HFFc6 (cell line): ENCODE measurements around the gene FUT1. TPM values are rescaled to one million over a fixed set of nuclear protein-coding genes. Genes with fewer than 3 reads are reported as not detected.

Experiments used
- DNase-seq: peaks from one replicate; pipeline ENCODE4 v3.0.0-alpha.2; 2018
- H3K27ac Mint-ChIP-seq: 2 replicates; pipeline ENCODE4 v1.8.0; 2020; ENCODE audit warnings: mild to moderate bottlenecking, mixed read lengths
- H3K27me3 Mint-ChIP-seq: 2 replicates; pipeline ENCODE4 v1.8.0; 2021; ENCODE audit warnings: mild to moderate bottlenecking, moderate library complexity, mixed read lengths; ENCODE audit not compliant: insufficient read depth
- H3K36me3 Mint-ChIP-seq: 2 replicates; pipeline ENCODE4 v1.8.0; 2021; ENCODE audit warnings: low read depth, mixed read lengths
- H3K4me1 Mint-ChIP-seq: 2 replicates; pipeline ENCODE4 v1.8.0; 2020; ENCODE audit warnings: low read depth, mixed read lengths
- H3K4me3 Mint-ChIP-seq: 2 replicates; pipeline ENCODE4 v1.8.0; 2020; ENCODE audit warnings: mild to moderate bottlenecking, moderate library complexity, mixed read lengths
- H3K9me3 Mint-ChIP-seq: 2 replicates; pipeline ENCODE4 v1.8.0; 2020; ENCODE audit warnings: mild to moderate bottlenecking, mixed read lengths
- CTCF ChIP-seq: fragments of 200-600 bp; sonication (generic); IDR thresholded peaks from 2 replicates; pipeline ENCODE4 v1.5.0; 2021; ENCODE audit warnings: antibody characterized with exemption, mild to moderate bottlenecking
- total RNA-seq, 6 experiments: library from RNA; stranded (reverse); fragmentation: NEBNext Ultra II Directional; extraction: Animal tissue kit (Norgen Biotek cat#: 25700); gene quantifications; 2 replicates in 1 of 6; 3 replicates in 5 of 6; pipeline ENCODE4 v1.2.3, GENCODE V29; 2021

Gene FUT1
- total RNA-seq, 6 experiments from 2014 or later, result 0.05 to 0.06 (median 0.05) TPM; not detected in 3

GRCh38 chr19:48728911-48729664, 23.4 kb downstream of the FUT1 start:
- H3K27ac Mint-ChIP-seq, result no peak overlapping the region
- no peak for DNase-seq

GRCh38 chr19:48726556-48726955, 25.9 kb downstream of the FUT1 start:
- peaks cover 7% of the 10 kb centered on the region for H3K36me3 Mint-ChIP-seq
- TF ChIP-seq CTCF, result no peak
- H3K4me1 Mint-ChIP-seq, result peaks cover 12% of the 10 kb centered on the region
- no peaks in the 10 kb centered on the region; the same call in 1 of the 2 replicates for H3K27me3 Mint-ChIP-seq
- H3K4me3 Mint-ChIP-seq, result no peak overlapping the region
- peaks cover 3% of the 10 kb centered on the region; the same call in 1 of the 2 replicates for H3K9me3 Mint-ChIP-seq
- no peak for DNase-seq
- no peak overlapping the region for H3K27ac Mint-ChIP-seq

More at GRCh38 chr19:48728911-48729664, 23.4 kb downstream of the FUT1 start:
- Mint-ChIP-seq H3K4me3 (no peak overlapping the region), H3K9me3 (peaks cover 3% of the 10 kb centered on the region; the same call in 1 of the 2 replicates), H3K36me3 (peaks cover 7% of the 10 kb centered on the region), H3K27me3 (peaks cover 8% of the 10 kb centered on the region), H3K4me1 (peaks cover 12% of the 10 kb centered on the region)
- no peak for TF ChIP-seq CTCF

GRCh38 chr19:48724796-48725753, 27.4 kb downstream of the FUT1 start:
- peak; percentile 78 for DNase-seq
- no peak for TF ChIP-seq CTCF
- Mint-ChIP-seq H3K27ac (peak overlapping the region; percentile 70), H3K27me3 (no peaks in the 10 kb centered on the region; the same call in 1 of the 2 replicates), H3K4me3 (peak overlapping the region; percentile 57), H3K4me1 (peaks cover 19% of the 10 kb centered on the region), H3K9me3 (peaks cover 3% of the 10 kb centered on the region; the same call in 1 of the 2 replicates), H3K36me3 (peaks cover 7% of the 10 kb centered on the region)

GRCh38 chr19:48722196-48722708, 30.2 kb downstream of the FUT1 start:
- no peak overlapping the region for H3K4me3 Mint-ChIP-seq
- H3K4me1 Mint-ChIP-seq, result peaks cover 26% of the 10 kb centered on the region
- TF ChIP-seq CTCF, result no peak
- H3K27ac Mint-ChIP-seq, result peak overlapping the region; percentile 56; the same call in 1 of the 2 replicates
- no peaks in the 10 kb centered on the region; the same call in none of the 2 replicates for H3K27me3 Mint-ChIP-seq
- H3K9me3 Mint-ChIP-seq, result peaks cover 3% of the 10 kb centered on the region; the same call in 1 of the 2 replicates
- DNase-seq, result no peak
- H3K36me3 Mint-ChIP-seq, result peaks cover 7% of the 10 kb centered on the region

GRCh38 chr19:48720613-48721296, 31.7 kb downstream of the FUT1 start:
- DNase-seq, result peak; percentile 99
- Mint-ChIP-seq H3K4me1 (peaks cover 40% of the 10 kb centered on the region), H3K27me3 (no peaks in the 10 kb centered on the region; the same call in none of the 2 replicates), H3K27ac (peak overlapping the region; percentile 99), H3K4me3 (peak overlapping the region; percentile 97), H3K9me3 (0 out of 2 replicates have a peak, but pooled peaks cover 3% of the 10 kb centered on the region), H3K36me3 (peaks cover 7% of the 10 kb centered on the region)
- TF ChIP-seq CTCF, result no peak
